HL-60 (cell line): ENCODE data around the gene TMEM198.
A peak's percentile ranks its signal among the peaks of the same experiment; 100 is the strongest.

Experiments used
- DNase-seq, 2 experiments: peaks; one replicate each; pipeline ENCODE4 v3.0.0-alpha.2; 2010 to 2020; ENCODE audit warnings: low read depth in 1 of 2, low spot score in 1 of 2
- H3K27ac ChIP-seq: fragments of 250-450 bp; sonication (Bioruptor Pico); replicated peaks from 2 replicates; pipeline ENCODE4 v1.5.1; 2020; ENCODE audit warnings: mild to moderate bottlenecking, moderate library complexity
- H3K27me3 ChIP-seq: fragments of 250-450 bp; sonication (Bioruptor Pico); 2 replicates; pipeline ENCODE4 v1.5.1; 2021; ENCODE audit warnings: mild to moderate bottlenecking, moderate library complexity; ENCODE audit not compliant: insufficient read depth, poor library complexity, severe bottlenecking
- H3K4me3 ChIP-seq: replicated peaks from 2 replicates; pipeline ENCODE4 v1.5.1; 2011; ENCODE audit warnings: mild to moderate bottlenecking, control low read depth, low read length; ENCODE audit not compliant: insufficient read depth
- CTCF ChIP-seq: IDR thresholded peaks from one replicate; pipeline ENCODE4 v1.5.1; 2011; ENCODE audit warnings: low read length, control low read depth, inconsistent platforms; ENCODE audit not compliant: insufficient read depth
- GABPA ChIP-seq: IDR thresholded peaks from 2 replicates; pipeline ENCODE4 v1.6.1; 2012; ENCODE audit warnings: low read depth
- POLR2AphosphoS5 ChIP-seq: IDR thresholded peaks from 2 replicates; pipeline ENCODE4 v1.6.1; 2012; ENCODE audit warnings: low read depth
- REST ChIP-seq: IDR thresholded peaks from 2 replicates; pipeline ENCODE4 v1.6.1; 2012; ENCODE audit warnings: low read depth; ENCODE audit not compliant: insufficient replicate concordance
- SPI1 ChIP-seq: IDR thresholded peaks from 2 replicates; pipeline ENCODE4 v1.6.1; 2012; ENCODE audit warnings: low read depth, mild to moderate bottlenecking, borderline replicate concordance

Gene TMEM198

GRCh38 chr2:219499555-219499954, 44.3 kb upstream of the TMEM198 start:
- DNase-seq, result no peak
- H3K27ac ChIP-seq, result no peak overlapping the region
- TF ChIP-seq POLR2AphosphoS5 (no peak), REST (no peak)
- peak overlapping the region; percentile 81 for H3K4me3 ChIP-seq
- peaks cover 34% of the 10 kb centered on the region for H3K27me3 ChIP-seq

- Histone ChIP-seq H3K4me3 (no peak overlapping the region), H3K27ac (no peak overlapping the region)
Observed at GRCh38 chr2:219500135-219500534, 43.7 kb upstream of the TMEM198 start.

GRCh38 chr2:219501849-219502248, 42.0 kb upstream of the TMEM198 start:
- no peak for DNase-seq
- H3K4me3 ChIP-seq, result no peak overlapping the region
- peaks cover 13% of the 10 kb centered on the region for H3K27me3 ChIP-seq
- TF ChIP-seq SPI1 (no peak), REST (no peak), POLR2AphosphoS5 (no peak), GABPA (no peak), CTCF (no peak)
- H3K27ac ChIP-seq, result no peak overlapping the region

More at GRCh38 chr2:219500135-219500534, 43.7 kb upstream of the TMEM198 start:
- DNase-seq, result no peak
- H3K27me3 ChIP-seq, result peaks cover 28% of the 10 kb centered on the region
- TF ChIP-seq REST (no peak), POLR2AphosphoS5 (no peak), CTCF (no peak), SPI1 (no peak), GABPA (no peak)

- Histone ChIP-seq H3K27me3 (peaks cover 5% of the 10 kb centered on the region), H3K4me3 (no peak overlapping the region), H3K27ac (no peak overlapping the region)
- no peak for DNase-seq
- TF ChIP-seq REST (no peak), CTCF (no peak), GABPA (no peak), POLR2AphosphoS5 (no peak), SPI1 (no peak)
Observed at GRCh38 chr2:219502618-219503017, 41.2 kb upstream of the TMEM198 start.
